ENCODE data around the gene OR52J3. TPM values are rescaled to one million over a fixed set of nuclear protein-coding genes. Genes with fewer than 3 reads are reported as not detected.

The OR52J3 gene
- polyA plus RNA-seq, 3 donors = not detected

DNA sequence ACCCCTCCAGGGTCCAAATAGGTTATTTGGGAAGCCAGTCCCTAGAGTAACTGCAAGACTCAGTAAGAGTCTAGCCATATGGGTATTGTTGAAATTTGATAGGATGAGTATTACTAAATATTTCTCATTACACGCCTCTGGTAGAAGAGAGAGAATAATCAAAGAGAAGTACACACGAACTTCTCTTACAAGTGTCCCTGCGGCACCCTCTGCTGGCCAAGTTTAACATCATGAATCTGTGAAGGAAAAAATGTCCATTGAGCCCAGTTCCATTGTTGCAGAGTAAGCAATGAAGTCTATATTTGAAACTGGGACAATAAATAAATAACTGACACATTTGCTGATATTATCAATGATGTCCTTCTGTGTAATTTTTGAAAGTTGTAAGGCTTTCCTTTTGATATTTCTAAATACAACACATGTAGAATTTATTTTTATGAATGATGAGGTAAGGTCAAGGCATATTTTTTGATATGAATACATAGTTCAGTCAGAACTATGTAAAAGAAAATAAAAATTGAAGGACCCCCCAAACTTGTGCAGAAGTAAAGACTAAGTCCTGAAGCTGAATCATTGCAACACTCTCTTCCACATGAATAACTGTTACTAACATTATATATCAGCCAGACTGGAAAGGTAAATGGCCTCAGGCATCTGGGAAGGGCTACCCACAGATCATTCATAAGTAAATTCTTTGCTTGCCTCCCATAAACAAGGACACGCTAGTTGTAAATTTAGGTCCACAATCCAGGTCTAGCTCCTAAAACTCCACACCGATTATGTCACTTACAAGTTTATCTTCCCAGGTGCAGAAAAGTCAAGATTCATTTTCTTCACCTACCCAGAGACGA is 41.7 kb upstream of the OR52J3 start:
- Histone ChIP-seq H3K9ac (ENCODE audit: insufficient read depth, low read length, poor library complexity, severe bottlenecking) (no peak overlapping the region), H3K9me3 (replicated peaks in 1 of 2; ENCODE audit: control insufficient read depth in 1 of 2, insufficient read depth in 1 of 2, low read length in 2 of 2) (no peaks in the 10 kb centered on the region), H3K27ac (ENCODE audit: low read depth in 1 of 2, low read length in 2 of 2) (no peak overlapping the region), H2AFZ (ENCODE audit: insufficient read depth, low read depth, low read length, poor library complexity, severe bottlenecking) (no peak overlapping the region), H3K79me2 (ENCODE audit: insufficient read depth, low read length) (no peaks in the 10 kb centered on the region), H3K36me3 (replicated peaks in 1 of 2; ENCODE audit: control insufficient read depth in 1 of 2, insufficient read depth in 2 of 2, low read length in 2 of 2) (no peaks in the 10 kb centered on the region), H4K20me1 (ENCODE audit: insufficient read depth, low read length) (no peaks in the 10 kb centered on the region), H3K4me3 (replicated peaks in 1 of 3; ENCODE audit: low read depth in 2 of 3, low read length in 3 of 3) (no peak overlapping the region), H3K27me3 (ENCODE audit: control insufficient read depth in 2 of 2, insufficient read depth in 2 of 2, low read length in 2 of 2) (peaks cover 0 to 2% of the 10 kb centered on the region in 2 donors), H3K4me1 (ENCODE audit: control insufficient read depth in 1 of 2, insufficient read depth in 2 of 2, low read length in 2 of 2) (no peaks in the 10 kb centered on the region), H3K4me2 (replicated peaks; ENCODE audit: extremely low read depth, low read length, poor library complexity, severe bottlenecking) (no peak overlapping the region)
- intact Hi-C loops (cut with micrococcal nuclease) = loop anchor here in 1 of 2 donors (5.0 kb wide), 1 partner anchor 817 kb away; no protein-coding TSS in a partner anchor
- no peak overlapping the region for H3K27ac Mint-ChIP-seq
- TF ChIP-seq CTCF (IDR thresholded peaks at IDR 0.05) = no peak
- WGBS (ENCODE audit: insufficient coverage) = 87% methylated on average over 3 of the region's 6 CpGs
- peaks cover 0 to 2% (median 0%) of the 10 kb centered on the region in 7 donors for H3K9me3 Mint-ChIP-seq
- DNase-seq = no peak
- H3K36me3 Mint-ChIP-seq = no peaks in the 10 kb centered on the region
- H3K4me3 Mint-ChIP-seq = no peak overlapping the region
- H3K4me1 Mint-ChIP-seq = no peaks in the 10 kb centered on the region
- H3K27me3 Mint-ChIP-seq (ENCODE audit: low read depth in 3 of 3) = peaks cover 0 to 8% (median 0%) of the 10 kb centered on the region in 3 donors

DNA sequence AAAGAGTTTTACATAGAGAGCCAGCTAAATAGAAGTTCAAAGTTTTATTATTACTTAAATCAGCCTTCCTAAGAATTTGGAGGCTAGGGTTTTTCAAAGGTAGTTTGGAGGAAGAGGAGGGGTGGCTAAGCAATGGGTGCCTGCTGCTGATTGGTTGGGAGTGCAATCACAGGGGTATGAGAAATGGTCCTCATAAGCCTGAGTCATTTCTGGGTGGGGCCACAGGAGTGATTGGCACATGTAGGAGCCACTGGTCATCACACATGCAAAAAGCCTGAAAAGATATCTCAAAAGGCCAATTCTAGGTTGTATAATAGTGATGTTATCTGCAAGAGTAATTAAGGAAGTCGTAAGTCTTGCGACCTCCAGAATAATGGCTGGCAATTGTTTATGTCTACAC is 38.8 kb upstream of the OR52J3 start:
- intact Hi-C loops (cut with micrococcal nuclease) = loop anchor here in 1 of 2 donors (5.0 kb wide), 1 partner anchor 820 kb away; no protein-coding TSS in a partner anchor
- H3K4me1 ChIP-seq (ENCODE audit: control insufficient read depth in 1 of 2, insufficient read depth in 2 of 2, low read length in 2 of 2) = no peaks in the 10 kb centered on the region
- H3K9ac ChIP-seq (ENCODE audit: insufficient read depth, low read length, poor library complexity, severe bottlenecking) = no peak overlapping the region
- H2AFZ ChIP-seq (ENCODE audit: insufficient read depth, low read depth, low read length, poor library complexity, severe bottlenecking) = no peak overlapping the region
- no CpG with 5 or more reads among the region's 2 CpGs for WGBS (ENCODE audit: insufficient coverage)
- no peaks in the 10 kb centered on the region for H4K20me1 ChIP-seq (ENCODE audit: insufficient read depth, low read length)
- no peak overlapping the region for H3K27ac ChIP-seq (ENCODE audit: low read depth in 1 of 2, low read length in 2 of 2)
- TF ChIP-seq CTCF (IDR thresholded peaks at IDR 0.05) = no peak
- Mint-ChIP-seq H3K27ac (no peak overlapping the region), H3K9me3 (peaks cover 0 to 2% (median 0%) of the 10 kb centered on the region in 7 donors), H3K27me3 (ENCODE audit: low read depth in 3 of 3) (peaks cover 0 to 8% (median 0%) of the 10 kb centered on the region in 3 donors), H3K4me3 (no peak overlapping the region), H3K4me1 (no peaks in the 10 kb centered on the region), H3K36me3 (no peaks in the 10 kb centered on the region)
- DNase-seq = no peak
- H3K79me2 ChIP-seq (ENCODE audit: insufficient read depth, low read length) = no peaks in the 10 kb centered on the region
- peaks cover 0 to 2% of the 10 kb centered on the region in 2 donors for H3K27me3 ChIP-seq (ENCODE audit: control insufficient read depth in 2 of 2, insufficient read depth in 2 of 2, low read length in 2 of 2)
- no peak overlapping the region for H3K4me3 ChIP-seq (replicated peaks in 1 of 3; ENCODE audit: low read depth in 2 of 3, low read length in 3 of 3)
- H3K9me3 ChIP-seq (replicated peaks in 1 of 2; ENCODE audit: control insufficient read depth in 1 of 2, insufficient read depth in 1 of 2, low read length in 2 of 2) = no peaks in the 10 kb centered on the region
- no peaks in the 10 kb centered on the region for H3K36me3 ChIP-seq (replicated peaks in 1 of 2; ENCODE audit: control insufficient read depth in 1 of 2, insufficient read depth in 2 of 2, low read length in 2 of 2)
- H3K4me2 ChIP-seq (replicated peaks; ENCODE audit: extremely low read depth, low read length, poor library complexity, severe bottlenecking) = no peak overlapping the region
